Ovary (tissue), 3 donors: ENCODE measurements around the gene GRM2.

Experiments used
- CTCF ChIP-seq, 3 donors: fragments of 450-650 bp in 2 of 3; fragments of 200-600 bp in 1 of 3; IDR thresholded peaks; one replicate each; pipeline versions ENCODE4 v1.5.1 to v1.8.0; 2016 to 2022; ENCODE audit warnings: antibody characterized with exemption in 3 of 3, mild to moderate bottlenecking in 1 of 3
- EP300 ChIP-seq: sonication (generic); formaldehyde crosslinking; IDR thresholded peaks from one replicate; pipeline ENCODE4 v1.6.1; 2017; ENCODE audit warnings: antibody characterized with exemption
- POLR2A ChIP-seq: fragments of 450-650 bp; IDR thresholded peaks from one replicate; pipeline ENCODE4 v1.6.1; 2017; ENCODE audit warnings: antibody characterized with exemption, mild to moderate bottlenecking, moderate library complexity
- donor health status: DM: no; HTN: no; CAD: no.

- TF ChIP-seq CTCF (IDR thresholded peaks at IDR 0.05) (no peak), EP300 (no peak), POLR2A (no peak)
Measured at GRCh38 chr3:51681453-51681852, 25.4 kb upstream of the GRM2 start.
